MCF 10A (cell line): Measurements from ENCODE around the gene FOXP4. TPM values are rescaled to one million over a fixed set of nuclear protein-coding genes. Genes with fewer than 3 reads are reported as not detected.

ENCODE experiments used
- BruUV-seq: library from RNA; stranded (reverse); fragments of 400-500 nt; replicated peaks from 2 replicates; lab custom pipeline; 2021; lab: Mats Ljungman, UMichigan
- CTCF ChIA-PET: fragments of 300-600 bp; sonication (Branson Sonifier 250); formaldehyde crosslinking; extraction: SDS; loops from one replicate; lab custom pipeline; 2021; ENCODE audit warnings: antibody characterized with exemption, inconsistent platforms; lab: Yijun Ruan, JAX
- POLR2A ChIA-PET: fragments of 300-600, 350-650 bp; sonication (Branson Sonifier 250); formaldehyde crosslinking; extraction: SDS; loops from one replicate; lab custom pipeline; 2020; ENCODE audit warnings: antibody characterized with exemption, inconsistent platforms; lab: Yijun Ruan, JAX
- DNase-seq: peaks from one replicate; pipeline ENCODE4 v3.0.0-alpha.2; 2018; ENCODE audit not compliant: unreplicated experiment
- H3K27ac Mint-ChIP-seq: one replicate; pipeline ENCODE4 v1.8.0; 2022; ENCODE audit warnings: mild to moderate bottlenecking, low read depth, mixed read lengths; ENCODE audit not compliant: unreplicated experiment
- H3K27me3 Mint-ChIP-seq: one replicate; pipeline ENCODE4 v1.8.0; 2022; ENCODE audit warnings: mixed read lengths; ENCODE audit not compliant: insufficient read depth, unreplicated experiment
- H3K36me3 Mint-ChIP-seq: one replicate; pipeline ENCODE4 v1.8.0; 2022; ENCODE audit warnings: mild to moderate bottlenecking, moderate library complexity, mixed read lengths; ENCODE audit not compliant: insufficient read depth, unreplicated experiment
- H3K4me1 Mint-ChIP-seq: one replicate; pipeline ENCODE4 v1.8.0; 2022; ENCODE audit warnings: mixed read lengths; ENCODE audit not compliant: insufficient read depth, unreplicated experiment
- H3K4me3 Mint-ChIP-seq: one replicate; pipeline ENCODE4 v1.8.0; 2022; ENCODE audit warnings: mild to moderate bottlenecking, moderate library complexity, mixed read lengths; ENCODE audit not compliant: unreplicated experiment
- H3K9me3 Mint-ChIP-seq: one replicate; pipeline ENCODE4 v1.8.0; 2022; ENCODE audit warnings: mixed read lengths; ENCODE audit not compliant: unreplicated experiment
- CTCF ChIP-seq: fragments of 200-600 bp; IDR thresholded peaks from one replicate; pipeline ENCODE4 v1.8.0; 2022; ENCODE audit warnings: antibody characterized with exemption, mild to moderate bottlenecking; ENCODE audit not compliant: unreplicated experiment
- intact Hi-C: fragments of 100-400 bp; cut with micrococcal nuclease; formaldehyde crosslinking; loops from 2 replicates; pipeline ENCODE4 v1.14.1; 2022
- total RNA-seq: library from RNA; stranded (reverse); gene quantifications from 2 replicates; pipeline ENCODE4 v1.2.3, GENCODE V29; 2022

FOXP4 gene
- total RNA-seq, 1 experiment from 2014 or later, result 16.5 TPM

GRCh38 chr6:41622206-41622988 lies 76.2 kb downstream of the FOXP4 start:
- no TSS peak for BruUV-seq
- no peak overlapping the region for H3K4me3 Mint-ChIP-seq
- intact Hi-C loops, result no loop called here
- ChIA-PET POLR2A (no interaction called here), CTCF (interaction anchor here (0.7 to 1.4 kb wide), 5 partner anchors 9 to 165 kb away, joined by 3 to 4 read pairs (median 3); partner anchors contain the start of gene TOMM6)
- no peaks in the 10 kb centered on the region for H3K9me3 Mint-ChIP-seq
- no peaks in the 10 kb centered on the region for H3K27me3 Mint-ChIP-seq
- no peak for DNase-seq
- no peaks in the 10 kb centered on the region for H3K36me3 Mint-ChIP-seq
- TF ChIP-seq CTCF, result no peak
- H3K27ac Mint-ChIP-seq, result peak overlapping the region; percentile 21
- peaks cover 47% of the 10 kb centered on the region for H3K4me1 Mint-ChIP-seq

- no peaks in the 10 kb centered on the region for H3K27me3 Mint-ChIP-seq
- H3K36me3 Mint-ChIP-seq, result no peaks in the 10 kb centered on the region
- peaks cover 53% of the 10 kb centered on the region for H3K4me1 Mint-ChIP-seq
- intact Hi-C loops, result no loop called here
- POLR2A ChIA-PET, result interaction anchor here (1.0 to 1.5 kb wide), 2 partner anchors 10 to 11 kb away, joined by 3 read pairs; no protein-coding TSS in a partner anchor
- no peaks in the 10 kb centered on the region for H3K9me3 Mint-ChIP-seq
- TF ChIP-seq CTCF, result no peak
- H3K4me3 Mint-ChIP-seq, result no peak overlapping the region
- no peak overlapping the region for H3K27ac Mint-ChIP-seq
- CTCF ChIA-PET, result interaction anchor here (0.6 to 1.0 kb wide), 3 partner anchors 20 to 164 kb away, joined by 3 to 5 read pairs (median 3); partner anchors contain the start of gene TOMM6
- DNase-seq, result no peak
- no TSS peak for BruUV-seq
These were observed 77.1 kb downstream of the FOXP4 start for GRCh38 chr6:41623330-41623729.

GRCh38 chr6:41624621-41625380 lies 78.6 kb downstream of the FOXP4 start:
- Mint-ChIP-seq H3K36me3 (no peaks in the 10 kb centered on the region), H3K9me3 (no peaks in the 10 kb centered on the region), H3K27ac (peak overlapping the region; percentile 57), H3K4me3 (no peak overlapping the region), H3K4me1 (peaks cover 53% of the 10 kb centered on the region), H3K27me3 (no peaks in the 10 kb centered on the region)
- intact Hi-C loops, result no loop called here
- TF ChIP-seq CTCF, result no peak
- ChIA-PET CTCF (interaction anchor here (0.5 to 2.9 kb wide), 11 partner anchors 11 to 573 kb away, joined by 3 to 14 read pairs (median 4); no protein-coding TSS in a partner anchor), POLR2A (interaction anchor here (0.5 to 3.9 kb wide), 12 partner anchors 9 to 163 kb away, joined by 3 to 42 read pairs (median 3); partner anchors contain the start of genes MDFI and TOMM6)
- no peak for DNase-seq
- no TSS peak for BruUV-seq
